RWPE1 (cell line): ENCODE measurements around the gene MDGA2.

Source experiments
- CTCF ChIA-PET: fragments of 350-600 bp; sonication (Branson Sonifier 250); formaldehyde crosslinking; extraction: SDS; loops from one replicate; lab custom pipeline; 2021; lab: Yijun Ruan, JAX
- POLR2A ChIA-PET: fragments of 400-600 bp; formaldehyde crosslinking; extraction: SDS; loops from one replicate; lab custom pipeline; 2020; ENCODE audit warnings: antibody characterized with exemption; ENCODE audit not compliant: low non-redundant PET; lab: Yijun Ruan, JAX
- DNase-seq: peaks from one replicate; pipeline ENCODE4 v3.0.0; 2012; ENCODE audit warnings: low spot score
- H3K27ac ChIP-seq: fragments of 450-650 bp; 2 replicates; pipeline ENCODE4 v1.5.1; 2017
- CTCF ChIP-seq: fragments of 450-650 bp; conservative IDR thresholded peaks from 2 replicates; pipeline ENCODE4 v1.5.1; 2017; ENCODE audit warnings: low read depth, mild to moderate bottlenecking

MDGA2 gene

GRCh38 chr14:47447076-47447475, 228.3 kb downstream of the MDGA2 start:
- no peak for TF ChIP-seq CTCF
- POLR2A ChIA-PET = no interaction called here
- H3K27ac ChIP-seq = no peak overlapping the region
- CTCF ChIA-PET = no interaction called here
- no peak for DNase-seq

GRCh38 chr14:47442211-47442610, 233.2 kb downstream of the MDGA2 start:
- H3K27ac ChIP-seq = no peak overlapping the region
- CTCF ChIA-PET = no interaction called here
- no peak for TF ChIP-seq CTCF
- POLR2A ChIA-PET = no interaction called here
- DNase-seq = peak; percentile 34

- ChIA-PET POLR2A (no interaction called here), CTCF (no interaction called here)
- DNase-seq = no peak
- H3K27ac ChIP-seq = no peak overlapping the region
- no peak for TF ChIP-seq CTCF
These were observed 235.5 kb downstream of the MDGA2 start for GRCh38 chr14:47439953-47440352.

GRCh38 chr14:47438650-47439140, 236.7 kb downstream of the MDGA2 start:
- ChIA-PET CTCF (no interaction called here), POLR2A (no interaction called here)
- H3K27ac ChIP-seq = no peak overlapping the region
- peak; percentile 17 for DNase-seq
- no peak for TF ChIP-seq CTCF

- POLR2A ChIA-PET = no interaction called here
- no peak overlapping the region for H3K27ac ChIP-seq
- no peak for DNase-seq
- CTCF ChIA-PET = no interaction called here
- TF ChIP-seq CTCF = no peak
These were observed 240.0 kb downstream of the MDGA2 start for GRCh38 chr14:47435331-47435965.

- CTCF ChIA-PET = interaction anchor here (0.6 kb wide), 1 partner anchor 18 kb away, joined by 3 read pairs; no protein-coding TSS in a partner anchor
- POLR2A ChIA-PET = no interaction called here
- TF ChIP-seq CTCF = no peak
- no peak for DNase-seq
- no peak overlapping the region for H3K27ac ChIP-seq
These were observed 247.8 kb downstream of the MDGA2 start for GRCh38 chr14:47427629-47428028.
